ENCODE results near the gene CHCT1. TPM values are rescaled to one million over a fixed set of nuclear protein-coding genes. Genes with fewer than 3 reads are reported as not detected.
"Not testable (repeated sequence)": the region's sequence is repeated elsewhere in the genome, so short reads cannot be mapped to it uniquely, and the experiment has no call there.

CHCT1 gene
- total RNA-seq = not detected

- TF ChIP-seq, protein P1, sequence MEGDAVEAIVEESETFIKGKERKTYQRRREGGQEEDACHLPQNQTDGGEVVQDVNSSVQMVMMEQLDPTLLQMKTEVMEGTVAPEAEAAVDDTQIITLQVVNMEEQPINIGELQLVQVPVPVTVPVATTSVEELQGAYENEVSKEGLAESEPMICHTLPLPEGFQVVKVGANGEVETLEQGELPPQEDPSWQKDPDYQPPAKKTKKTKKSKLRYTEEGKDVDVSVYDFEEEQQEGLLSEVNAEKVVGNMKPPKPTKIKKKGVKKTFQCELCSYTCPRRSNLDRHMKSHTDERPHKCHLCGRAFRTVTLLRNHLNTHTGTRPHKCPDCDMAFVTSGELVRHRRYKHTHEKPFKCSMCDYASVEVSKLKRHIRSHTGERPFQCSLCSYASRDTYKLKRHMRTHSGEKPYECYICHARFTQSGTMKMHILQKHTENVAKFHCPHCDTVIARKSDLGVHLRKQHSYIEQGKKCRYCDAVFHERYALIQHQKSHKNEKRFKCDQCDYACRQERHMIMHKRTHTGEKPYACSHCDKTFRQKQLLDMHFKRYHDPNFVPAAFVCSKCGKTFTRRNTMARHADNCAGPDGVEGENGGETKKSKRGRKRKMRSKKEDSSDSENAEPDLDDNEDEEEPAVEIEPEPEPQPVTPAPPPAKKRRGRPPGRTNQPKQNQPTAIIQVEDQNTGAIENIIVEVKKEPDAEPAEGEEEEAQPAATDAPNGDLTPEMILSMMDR (IDR thresholded peaks at IDR 0.05) = no peak
- ATAC-seq (ENCODE audit: low FRiP score) (no peak), DNase-seq (ENCODE audit: low spot score) (no peak)
These were observed at the start of gene CHCT1 for GRCh38 chr17:60422162-60422665. CHCT1 (plus strand) TSS chr17:60422489; CDS start chr17:60422593, 104 bp downstream.

DNA sequence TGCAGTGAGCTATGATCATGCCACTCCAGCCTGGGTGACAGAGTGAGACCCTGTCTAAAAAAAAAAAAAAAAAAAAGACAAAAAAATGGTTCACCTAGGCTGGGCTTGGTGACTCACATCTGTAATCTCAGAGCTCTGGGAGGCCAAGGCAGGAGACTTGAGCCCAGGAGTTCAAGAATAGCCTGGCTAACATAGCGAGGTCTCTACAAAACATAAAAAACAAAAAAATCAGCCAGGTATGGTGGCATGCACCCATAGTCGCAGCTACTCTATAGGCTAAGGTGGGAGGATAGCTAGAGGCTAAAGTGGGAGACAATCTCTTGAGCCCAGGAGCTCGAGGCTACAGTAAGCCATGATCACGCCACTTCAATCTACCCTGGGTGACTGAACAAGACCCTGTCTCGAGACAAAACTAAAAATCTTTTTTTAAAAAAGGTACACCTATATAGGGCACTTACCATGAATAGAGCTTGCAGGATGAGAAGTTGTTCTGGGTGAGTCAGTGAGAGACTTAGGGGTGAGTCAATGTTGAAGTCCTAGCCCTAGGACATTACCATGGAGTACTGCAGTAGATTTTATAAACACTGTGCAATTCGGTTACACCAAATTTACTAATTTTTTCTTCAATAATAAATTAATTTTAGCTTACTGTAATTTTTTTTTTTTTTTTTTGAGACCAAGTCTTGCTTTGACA lies 49.4 kb upstream of the CHCT1 start:
- ATAC-seq (ENCODE audit: low FRiP score) (peak; percentile 57), DNase-seq (ENCODE audit: low spot score) (no peak)
- TF ChIP-seq, protein P1 (IDR thresholded peaks at IDR 0.05) = no peak

DNA sequence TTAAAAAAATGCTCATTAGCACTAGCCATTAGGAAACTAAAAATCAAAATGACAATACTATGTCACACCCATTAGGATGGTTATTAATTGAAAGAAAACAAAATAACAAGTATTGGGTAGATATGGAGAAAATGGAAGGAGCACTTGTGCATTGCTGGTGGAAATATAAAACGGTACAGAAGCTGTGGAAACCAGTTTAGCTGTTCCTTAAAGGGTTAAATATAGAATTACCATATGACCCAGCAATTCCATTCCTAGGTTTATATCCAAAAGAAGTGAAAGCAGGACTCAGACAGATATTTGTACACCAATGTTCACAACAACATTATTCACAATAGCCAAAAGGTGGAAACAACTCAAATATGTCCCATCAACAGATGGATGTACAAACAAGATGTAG lies 44.1 kb upstream of the CHCT1 start:
- DNase-seq (ENCODE audit: low spot score); ATAC-seq (ENCODE audit: low FRiP score): not testable (repeated sequence)

GRCh38 chr17:60379461-60379860 lies 42.8 kb upstream of the CHCT1 start:
- not testable (repeated sequence) for DNase-seq (ENCODE audit: low spot score); ATAC-seq (ENCODE audit: low FRiP score)

DNA sequence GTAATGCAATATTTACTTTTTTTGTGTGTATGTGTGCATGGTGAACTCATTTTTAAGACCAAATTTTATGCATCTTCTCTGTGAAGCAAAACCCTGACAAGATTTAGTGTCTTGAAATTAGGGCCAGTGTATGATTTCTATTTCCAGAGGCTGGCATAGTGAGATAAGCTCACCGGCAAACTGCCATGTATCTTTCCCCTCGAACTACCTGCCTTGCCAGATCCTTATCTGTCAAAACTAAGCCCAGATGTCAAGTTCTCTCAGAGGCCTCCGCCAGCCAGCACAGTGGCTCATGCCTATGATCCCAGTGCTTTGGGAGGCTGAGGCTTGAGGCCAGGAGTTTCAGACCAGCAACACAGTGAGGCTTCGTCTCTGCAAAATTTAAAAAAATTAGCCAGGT lies 40.3 kb upstream of the CHCT1 start:
- DNase-seq (ENCODE audit: low spot score) (no peak), ATAC-seq (ENCODE audit: low FRiP score) (no peak)
- TF ChIP-seq, protein P1 (IDR thresholded peaks at IDR 0.05) = no peak

DNA sequence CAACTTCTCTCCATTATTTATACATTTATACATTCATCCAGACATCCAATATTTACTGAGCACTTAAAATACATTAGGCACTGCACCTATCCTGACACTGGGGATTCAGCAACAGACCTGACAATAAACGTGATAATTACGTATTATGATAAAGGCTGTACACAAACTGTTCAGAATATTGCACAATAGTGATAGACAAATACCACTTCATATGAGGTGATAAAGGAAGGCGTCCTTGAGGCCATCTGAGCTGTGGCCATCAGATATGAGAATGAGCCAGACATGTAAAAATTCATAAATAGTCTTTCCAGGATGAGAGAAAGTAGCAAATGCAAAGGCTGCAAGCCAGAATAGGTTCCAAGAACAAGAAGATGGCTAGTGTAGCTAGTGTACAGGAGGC lies 38.9 kb upstream of the CHCT1 start:
- TF ChIP-seq, protein P1 (IDR thresholded peaks at IDR 0.05) = no peak
- ATAC-seq (ENCODE audit: low FRiP score) (no peak), DNase-seq (ENCODE audit: low spot score) (no peak)

DNA sequence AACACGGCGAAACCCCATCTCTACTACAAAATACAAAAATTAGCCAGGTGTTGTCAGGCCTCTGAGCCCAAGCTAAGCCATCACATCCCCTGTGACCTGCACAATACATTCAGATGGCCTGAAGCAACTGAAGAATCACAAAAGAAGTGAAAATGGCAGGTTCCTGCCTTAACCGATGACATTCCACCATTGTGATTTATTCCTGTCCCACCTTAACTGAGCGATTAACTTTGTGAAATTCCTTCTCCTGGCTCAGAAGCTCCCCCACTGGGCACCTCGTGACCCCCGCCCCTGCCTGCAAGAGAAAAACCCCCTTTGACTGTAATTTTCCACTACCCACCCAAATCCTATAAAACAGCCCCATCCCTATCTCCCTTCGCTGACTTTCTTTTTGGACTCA lies 37.4 kb upstream of the CHCT1 start:
- not testable (repeated sequence) for ATAC-seq (ENCODE audit: low FRiP score); DNase-seq (ENCODE audit: low spot score)

- TF ChIP-seq, protein P1 (IDR thresholded peaks at IDR 0.05) = no peak
These were observed 35.9 kb upstream of the CHCT1 start for GRCh38 chr17:60386147-60387058.

More at GRCh38 chr17:60386147-60387058, 35.9 kb upstream of the CHCT1 start:
- DNase-seq (ENCODE audit: low spot score) = no peak
- no peak for ATAC-seq (ENCODE audit: low FRiP score)
